Measurements from ENCODE around the gene MCUR1. TPM values are rescaled to one million over a fixed set of nuclear protein-coding genes. Genes with fewer than 3 reads are reported as not detected.

Gene MCUR1
- total and polyA plus RNA-seq, 2 donors (not counting 1 experiment from before 2014, with no cell fraction given), result 4.6 to 10.6 TPM

DNA sequence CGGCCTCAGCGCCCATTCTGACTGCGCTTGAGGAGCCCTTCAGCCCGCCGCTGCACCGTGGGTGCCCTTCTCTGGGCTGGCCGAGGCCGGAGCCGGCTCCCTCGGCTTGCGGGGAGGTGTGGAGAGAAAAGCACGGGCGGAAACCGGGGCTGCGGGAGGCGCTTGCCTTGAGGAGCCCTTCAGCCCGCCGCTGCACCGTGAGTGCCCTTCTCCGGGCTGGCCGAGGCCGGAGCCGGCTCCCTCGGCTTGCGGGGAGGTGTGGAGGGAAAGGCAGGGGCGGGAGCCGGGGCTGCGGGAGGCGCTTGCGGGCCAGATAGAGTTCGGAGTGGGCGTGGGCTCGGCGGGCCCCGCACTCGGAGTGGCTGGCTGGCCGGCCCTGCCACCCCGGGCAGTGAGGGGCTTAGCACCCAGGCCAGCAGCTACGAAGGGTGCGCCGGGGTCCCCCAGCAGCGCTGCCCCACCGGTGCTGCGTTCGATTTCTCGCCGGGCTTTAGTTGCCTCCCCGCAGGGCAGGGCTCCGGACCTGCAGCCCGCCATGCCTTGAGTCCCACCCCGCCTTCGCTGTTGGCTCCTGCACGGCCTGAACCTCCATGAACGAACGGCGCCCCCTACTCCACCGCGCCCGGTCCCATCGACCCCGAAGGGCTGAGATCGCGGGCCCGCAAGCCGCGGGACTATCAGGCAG lies 45.7 kb upstream of the MCUR1 start:
- no peaks in the 10 kb centered on the region for H3K36me3 ChIP-seq (replicated peaks in 1 of 2; ENCODE audit: control extremely low read depth in 1 of 2, control insufficient read depth in 1 of 2, extremely low read depth in 1 of 2, insufficient read depth in 2 of 2, low read length in 1 of 2)
- H3K4me2 ChIP-seq (replicated peaks; ENCODE audit: low read depth, low read length, poor library complexity, severe bottlenecking), result peak overlapping the region; percentile 66
- H3K4me3 ChIP-seq (ENCODE audit: control extremely low read depth in 1 of 5, extremely low read depth in 1 of 5, insufficient read depth in 1 of 5, low read depth in 2 of 5, low read length in 4 of 5), result peak overlapping the region in 3 of 5 experiments; percentile 3 to 30 (median 25)
- TF ChIP-seq, protein P1, sequence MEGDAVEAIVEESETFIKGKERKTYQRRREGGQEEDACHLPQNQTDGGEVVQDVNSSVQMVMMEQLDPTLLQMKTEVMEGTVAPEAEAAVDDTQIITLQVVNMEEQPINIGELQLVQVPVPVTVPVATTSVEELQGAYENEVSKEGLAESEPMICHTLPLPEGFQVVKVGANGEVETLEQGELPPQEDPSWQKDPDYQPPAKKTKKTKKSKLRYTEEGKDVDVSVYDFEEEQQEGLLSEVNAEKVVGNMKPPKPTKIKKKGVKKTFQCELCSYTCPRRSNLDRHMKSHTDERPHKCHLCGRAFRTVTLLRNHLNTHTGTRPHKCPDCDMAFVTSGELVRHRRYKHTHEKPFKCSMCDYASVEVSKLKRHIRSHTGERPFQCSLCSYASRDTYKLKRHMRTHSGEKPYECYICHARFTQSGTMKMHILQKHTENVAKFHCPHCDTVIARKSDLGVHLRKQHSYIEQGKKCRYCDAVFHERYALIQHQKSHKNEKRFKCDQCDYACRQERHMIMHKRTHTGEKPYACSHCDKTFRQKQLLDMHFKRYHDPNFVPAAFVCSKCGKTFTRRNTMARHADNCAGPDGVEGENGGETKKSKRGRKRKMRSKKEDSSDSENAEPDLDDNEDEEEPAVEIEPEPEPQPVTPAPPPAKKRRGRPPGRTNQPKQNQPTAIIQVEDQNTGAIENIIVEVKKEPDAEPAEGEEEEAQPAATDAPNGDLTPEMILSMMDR (IDR thresholded peaks at IDR 0.05), result no peak
- TF ChIP-seq EZH2 (IDR thresholded peaks at IDR 0.05; ENCODE audit: borderline replicate concordance, insufficient read depth, low read depth, low read length, poor library complexity, severe bottlenecking), result no peak
- no peaks in the 10 kb centered on the region for H3K79me2 ChIP-seq (ENCODE audit: control insufficient read depth, insufficient read depth, low read length)
- 31% methylated on average over 56 of the region's 66 CpGs for WGBS (ENCODE audit: insufficient coverage)
- Mint-ChIP-seq H3K27me3 (peaks cover 43% of the 10 kb centered on the region), H3K4me1 (peaks cover 8% of the 10 kb centered on the region), H3K4me3 (peak overlapping the region; percentile 61), H3K9me3 (ENCODE audit: insufficient read depth) (no peaks in the 10 kb centered on the region), H3K27ac (no peak overlapping the region)
- H3K27ac ChIP-seq (ENCODE audit: low read length in 2 of 2), result no peak overlapping the region
- intact Hi-C loops (cut with micrococcal nuclease), result no loop called here
- peaks cover 0 to 7% (median 0%) of the 10 kb centered on the region in 3 donors for H3K9me3 ChIP-seq (ENCODE audit: control extremely low read depth in 1 of 3, control insufficient read depth in 2 of 3, insufficient read depth in 1 of 3, low read length in 2 of 3)
- H3K27me3 ChIP-seq (replicated peaks in 1 of 4; ENCODE audit: control extremely low read depth in 1 of 4, control insufficient read depth in 3 of 4, insufficient read depth in 4 of 4, low read length in 3 of 4), result peaks cover 0 to 24% (median 18%) of the 10 kb centered on the region in 4 experiments
- H3K9ac ChIP-seq (ENCODE audit: low read length), result peak overlapping the region; percentile 37
- POLR2A ChIA-PET, result no interaction called here
- no peaks in the 10 kb centered on the region for H4K20me1 ChIP-seq (ENCODE audit: control insufficient read depth, insufficient read depth, low read length, poor library complexity, severe bottlenecking)
- peak overlapping the region; percentile 43 for H2AFZ ChIP-seq (ENCODE audit: insufficient read depth, low read depth, low read length, poor library complexity, severe bottlenecking)
- ATAC-seq (ENCODE audit: low read depth), result peak; percentile 14
- peaks cover 4 to 7% of the 10 kb centered on the region in 2 donors for H3K4me1 ChIP-seq (ENCODE audit: control insufficient read depth in 2 of 2, insufficient read depth in 2 of 2, low read length in 2 of 2)
- CTCF ChIA-PET, result interaction anchor here (1.0 kb wide), 1 partner anchor 11 kb away, joined by 3 read pairs; no protein-coding TSS in a partner anchor
- peak; percentile 20 for DNase-seq

DNA sequence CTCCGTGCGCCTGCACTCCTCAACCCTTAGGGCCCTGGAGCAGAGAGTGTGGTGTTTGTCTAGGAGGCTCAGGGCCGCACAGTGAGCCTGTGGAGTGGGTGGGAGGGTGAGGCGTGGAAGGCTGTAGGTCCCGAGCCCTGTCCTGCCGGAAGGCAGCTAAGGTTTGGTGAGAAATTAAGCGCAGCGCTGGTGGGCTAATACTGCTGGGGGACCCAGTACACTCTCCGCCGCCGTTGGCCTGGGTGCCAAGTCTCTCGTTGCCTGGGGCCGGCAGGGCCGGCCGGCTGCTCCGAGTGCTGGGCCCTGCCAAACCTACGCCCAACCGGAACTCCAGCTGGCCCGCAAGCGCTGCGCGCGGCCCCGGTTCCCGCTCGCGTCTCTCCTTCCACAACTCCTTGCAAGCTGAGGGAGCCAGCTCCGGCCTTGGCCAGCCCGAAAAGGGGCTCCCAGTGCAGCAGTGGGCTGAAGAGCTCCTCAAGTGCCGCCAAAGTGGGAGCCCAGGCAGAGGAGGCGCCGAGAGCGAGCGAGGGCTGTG lies 40.4 kb upstream of the MCUR1 start:
- H3K27me3 ChIP-seq (replicated peaks in 1 of 4; ENCODE audit: control extremely low read depth in 1 of 4, control insufficient read depth in 3 of 4, insufficient read depth in 4 of 4, low read length in 3 of 4), result peaks cover 0 to 9% (median 5%) of the 10 kb centered on the region in 4 experiments
- no peak overlapping the region for H3K4me2 ChIP-seq (replicated peaks; ENCODE audit: low read depth, low read length, poor library complexity, severe bottlenecking)
- intact Hi-C loops (cut with micrococcal nuclease), result no loop called here
- no peaks in the 10 kb centered on the region for H3K36me3 ChIP-seq (replicated peaks in 1 of 2; ENCODE audit: control extremely low read depth in 1 of 2, control insufficient read depth in 1 of 2, extremely low read depth in 1 of 2, insufficient read depth in 2 of 2, low read length in 1 of 2)
- Mint-ChIP-seq H3K4me1 (peaks cover 4% of the 10 kb centered on the region), H3K27ac (no peak overlapping the region), H3K27me3 (peaks cover 23% of the 10 kb centered on the region), H3K9me3 (ENCODE audit: insufficient read depth) (no peaks in the 10 kb centered on the region), H3K4me3 (no peak overlapping the region)
- CTCF ChIA-PET, result no interaction called here
- no peaks in the 10 kb centered on the region for H4K20me1 ChIP-seq (ENCODE audit: control insufficient read depth, insufficient read depth, low read length, poor library complexity, severe bottlenecking)
- H2AFZ ChIP-seq (ENCODE audit: insufficient read depth, low read depth, low read length, poor library complexity, severe bottlenecking), result no peak overlapping the region
- POLR2A ChIA-PET, result no interaction called here
- DNase-seq, result no peak
- no peaks in the 10 kb centered on the region for H3K79me2 ChIP-seq (ENCODE audit: control insufficient read depth, insufficient read depth, low read length)
- H3K9ac ChIP-seq (ENCODE audit: low read length), result no peak overlapping the region
- H3K27ac ChIP-seq (ENCODE audit: low read length in 2 of 2), result no peak overlapping the region
- H3K4me3 ChIP-seq (ENCODE audit: control extremely low read depth in 1 of 5, extremely low read depth in 1 of 5, insufficient read depth in 1 of 5, low read depth in 2 of 5, low read length in 4 of 5), result no peak overlapping the region
- no peak for ATAC-seq (ENCODE audit: low read depth)
- 92% methylated on average over 30 of the region's 34 CpGs for WGBS (ENCODE audit: insufficient coverage)
- H3K4me1 ChIP-seq (ENCODE audit: control insufficient read depth in 2 of 2, insufficient read depth in 2 of 2, low read length in 2 of 2), result peaks cover 2% of the 10 kb centered on the region in 2 donors
- TF ChIP-seq EZH2 (IDR thresholded peaks at IDR 0.05; ENCODE audit: borderline replicate concordance, insufficient read depth, low read depth, low read length, poor library complexity, severe bottlenecking), result no peak
- TF ChIP-seq, protein P1 (IDR thresholded peaks at IDR 0.05), result no peak
- no peaks in the 10 kb centered on the region for H3K9me3 ChIP-seq (ENCODE audit: control extremely low read depth in 1 of 3, control insufficient read depth in 2 of 3, insufficient read depth in 1 of 3, low read length in 2 of 3)
